ENCODE measurements around the gene PZP.

Gene PZP

GRCh38 chr12:9113296-9113986 is 94.8 kb downstream of the PZP start:
- DNase-seq (ENCODE audit: low spot score): no peak
- no peak overlapping the region for H3K4ac ChIP-seq (ENCODE audit: low read length)
- H3K4me1 ChIP-seq (ENCODE audit: control insufficient read depth in 2 of 2, insufficient read depth in 1 of 2, low read depth in 1 of 2, low read length in 2 of 2): peaks cover 0 to 29% of the 10 kb centered on the region in 2 donors
- no peak overlapping the region for H3K9ac ChIP-seq (ENCODE audit: low read depth, low read length, poor library complexity)
- H2AFZ ChIP-seq (ENCODE audit: low read length): no peak overlapping the region
- peaks cover 0 to 3% of the 10 kb centered on the region in 2 donors for H3K9me3 ChIP-seq (replicated peaks in 1 of 2; ENCODE audit: control insufficient read depth in 2 of 2, insufficient read depth in 1 of 2, low read depth in 1 of 2, low read length in 2 of 2)
- WGBS, 2 donors (ENCODE audit: extremely low coverage in 2 of 2, insufficient read length in 2 of 2, insufficient replicate concordance in 1 of 2): no CpG with 5 or more reads among the region's 7 CpGs
- no peak overlapping the region for H2BK15ac ChIP-seq (ENCODE audit: low read length)
- H3K4me2 ChIP-seq (ENCODE audit: insufficient read depth, low read length, poor library complexity, severe bottlenecking): no peak overlapping the region
- H3K23ac ChIP-seq (ENCODE audit: low read depth, low read length, poor library complexity): no peak overlapping the region
- H3K36me3 ChIP-seq (replicated peaks in 1 of 2; ENCODE audit: control insufficient read depth in 2 of 2, insufficient read depth in 2 of 2, low read length in 2 of 2): peaks cover 0 to 58% of the 10 kb centered on the region in 2 donors
- no peak overlapping the region for H3K14ac ChIP-seq (ENCODE audit: low read length)
- no peak overlapping the region for H3K27ac ChIP-seq (replicated peaks; ENCODE audit: low read length)
- H2AK5ac ChIP-seq (ENCODE audit: low read depth, low read length): no peak overlapping the region
- peak overlapping the region in 1 of 2 donors; percentile 56 for H3K4me3 ChIP-seq (ENCODE audit: low read length in 2 of 2)
- no peak overlapping the region for H2BK12ac ChIP-seq (ENCODE audit: low read length)
- no peaks in the 10 kb centered on the region for H3K27me3 ChIP-seq (ENCODE audit: control insufficient read depth in 3 of 3, insufficient read depth in 3 of 3, low read depth in 1 of 3, low read length in 3 of 3)
- no peaks in the 10 kb centered on the region for H3K79me1 ChIP-seq (ENCODE audit: low read depth, low read length)
- no peak overlapping the region for H2BK5ac ChIP-seq (ENCODE audit: low read length)
- H2BK120ac ChIP-seq (ENCODE audit: low read depth, low read length): no peak overlapping the region
- H4K8ac ChIP-seq (ENCODE audit: low read depth, low read length): no peak overlapping the region
- H3K18ac ChIP-seq (ENCODE audit: low read length): no peak overlapping the region
- no peak overlapping the region for H4K91ac ChIP-seq (ENCODE audit: low read depth, low read length, poor library complexity)

DNA sequence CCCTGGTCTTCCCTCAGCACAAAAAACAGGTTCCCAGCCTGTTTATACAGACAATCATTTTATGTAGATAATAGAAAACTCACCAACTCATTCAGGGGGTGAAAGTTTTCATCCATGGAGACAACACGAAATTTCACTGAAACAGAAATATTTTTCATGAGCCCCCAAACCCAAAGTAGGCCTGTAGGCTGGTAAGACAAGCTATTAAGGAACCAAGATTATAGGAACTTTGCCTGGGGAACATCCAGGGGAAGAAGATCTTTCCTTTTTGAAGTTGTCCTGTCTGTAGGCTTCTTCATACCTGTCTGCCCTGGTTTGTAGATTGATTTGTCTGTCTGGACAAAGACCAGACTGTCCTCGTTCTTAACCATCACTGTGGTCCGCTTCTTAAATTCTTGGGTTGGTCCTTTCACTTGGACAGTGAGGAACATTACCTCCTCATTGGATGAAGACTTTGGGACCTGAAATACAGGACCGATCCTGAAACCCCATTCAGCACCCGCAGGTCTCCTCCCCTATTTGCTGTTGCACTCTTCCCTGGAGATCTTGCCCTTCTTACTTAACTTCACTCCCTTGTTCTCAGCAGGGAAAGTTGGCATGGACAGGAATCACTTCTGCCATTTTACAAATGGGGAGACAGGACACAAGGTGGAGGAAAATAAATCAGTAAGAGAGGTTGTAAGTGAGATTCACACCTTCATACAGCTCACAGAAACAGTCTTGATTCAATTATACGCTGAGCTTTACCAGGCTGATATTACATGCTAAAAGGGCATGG is 95.9 kb downstream of the PZP start:
- no peaks in the 10 kb centered on the region for H3K79me1 ChIP-seq (ENCODE audit: low read depth, low read length)
- H3K4me3 ChIP-seq (ENCODE audit: low read length in 2 of 2): peak overlapping the region in 1 of 2 donors; percentile 56
- H2BK12ac ChIP-seq (ENCODE audit: low read length): no peak overlapping the region
- H2BK15ac ChIP-seq (ENCODE audit: low read length): no peak overlapping the region
- H4K8ac ChIP-seq (ENCODE audit: low read depth, low read length): no peak overlapping the region
- no peak overlapping the region for H3K9ac ChIP-seq (ENCODE audit: low read depth, low read length, poor library complexity)
- H3K27ac ChIP-seq (replicated peaks; ENCODE audit: low read length): no peak overlapping the region
- no peak overlapping the region for H3K23ac ChIP-seq (ENCODE audit: low read depth, low read length, poor library complexity)
- no peak overlapping the region for H3K18ac ChIP-seq (ENCODE audit: low read length)
- H2BK5ac ChIP-seq (ENCODE audit: low read length): no peak overlapping the region
- no peak overlapping the region for H3K4ac ChIP-seq (ENCODE audit: low read length)
- no peak overlapping the region for H4K91ac ChIP-seq (ENCODE audit: low read depth, low read length, poor library complexity)
- DNase-seq (ENCODE audit: low spot score): no peak
- H3K4me1 ChIP-seq (ENCODE audit: control insufficient read depth in 2 of 2, insufficient read depth in 1 of 2, low read depth in 1 of 2, low read length in 2 of 2): peaks cover 0 to 21% of the 10 kb centered on the region in 2 donors
- H3K9me3 ChIP-seq (replicated peaks in 1 of 2; ENCODE audit: control insufficient read depth in 2 of 2, insufficient read depth in 1 of 2, low read depth in 1 of 2, low read length in 2 of 2): peaks cover 0 to 3% of the 10 kb centered on the region in 2 donors
- no peak overlapping the region for H2AFZ ChIP-seq (ENCODE audit: low read length)
- H2AK5ac ChIP-seq (ENCODE audit: low read depth, low read length): no peak overlapping the region
- H3K4me2 ChIP-seq (ENCODE audit: insufficient read depth, low read length, poor library complexity, severe bottlenecking): no peak overlapping the region
- H3K27me3 ChIP-seq (ENCODE audit: control insufficient read depth in 3 of 3, insufficient read depth in 3 of 3, low read depth in 1 of 3, low read length in 3 of 3): no peaks in the 10 kb centered on the region
- no peak overlapping the region for H2BK120ac ChIP-seq (ENCODE audit: low read depth, low read length)
- H3K36me3 ChIP-seq (replicated peaks in 1 of 2; ENCODE audit: control insufficient read depth in 2 of 2, insufficient read depth in 2 of 2, low read length in 2 of 2): peaks cover 0 to 68% of the 10 kb centered on the region in 2 donors
- no peak overlapping the region for H3K14ac ChIP-seq (ENCODE audit: low read length)
- WGBS, 2 donors (ENCODE audit: extremely low coverage in 2 of 2, insufficient read length in 2 of 2, insufficient replicate concordance in 1 of 2): no CpG with 5 or more reads among the region's 6 CpGs

- H3K9me3 ChIP-seq (replicated peaks in 1 of 2; ENCODE audit: control insufficient read depth in 2 of 2, insufficient read depth in 1 of 2, low read depth in 1 of 2, low read length in 2 of 2): peaks cover 0 to 3% of the 10 kb centered on the region in 2 donors
- no peak overlapping the region for H3K23ac ChIP-seq (ENCODE audit: low read depth, low read length, poor library complexity)
- WGBS, 2 donors (ENCODE audit: extremely low coverage in 2 of 2, insufficient read length in 2 of 2, insufficient replicate concordance in 1 of 2): no CpG with 5 or more reads among the region's 1 CpG
- no peak overlapping the region for H2AK5ac ChIP-seq (ENCODE audit: low read depth, low read length)
- no peak overlapping the region for H4K8ac ChIP-seq (ENCODE audit: low read depth, low read length)
- no peak overlapping the region for H3K14ac ChIP-seq (ENCODE audit: low read length)
- H2BK15ac ChIP-seq (ENCODE audit: low read length): no peak overlapping the region
- no peaks in the 10 kb centered on the region for H3K27me3 ChIP-seq (ENCODE audit: control insufficient read depth in 3 of 3, insufficient read depth in 3 of 3, low read depth in 1 of 3, low read length in 3 of 3)
- DNase-seq (ENCODE audit: low spot score): no peak
- no peak overlapping the region for H3K27ac ChIP-seq (replicated peaks; ENCODE audit: low read length)
- H3K4me3 ChIP-seq (ENCODE audit: low read length in 2 of 2): no peak overlapping the region
- peaks cover 0 to 20% of the 10 kb centered on the region in 2 donors for H3K4me1 ChIP-seq (ENCODE audit: control insufficient read depth in 2 of 2, insufficient read depth in 1 of 2, low read depth in 1 of 2, low read length in 2 of 2)
- no peak overlapping the region for H3K9ac ChIP-seq (ENCODE audit: low read depth, low read length, poor library complexity)
- H3K36me3 ChIP-seq (replicated peaks in 1 of 2; ENCODE audit: control insufficient read depth in 2 of 2, insufficient read depth in 2 of 2, low read length in 2 of 2): peaks cover 0 to 76% of the 10 kb centered on the region in 2 donors
- no peak overlapping the region for H3K18ac ChIP-seq (ENCODE audit: low read length)
- H2BK5ac ChIP-seq (ENCODE audit: low read length): no peak overlapping the region
- H2BK120ac ChIP-seq (ENCODE audit: low read depth, low read length): no peak overlapping the region
- H4K91ac ChIP-seq (ENCODE audit: low read depth, low read length, poor library complexity): no peak overlapping the region
- H2AFZ ChIP-seq (ENCODE audit: low read length): no peak overlapping the region
- no peak overlapping the region for H2BK12ac ChIP-seq (ENCODE audit: low read length)
- H3K79me1 ChIP-seq (ENCODE audit: low read depth, low read length): no peaks in the 10 kb centered on the region
- H3K4me2 ChIP-seq (ENCODE audit: insufficient read depth, low read length, poor library complexity, severe bottlenecking): no peak overlapping the region
- H3K4ac ChIP-seq (ENCODE audit: low read length): no peak overlapping the region
Observed at GRCh38 chr12:9111525-9111924, 96.7 kb downstream of the PZP start.

Measured in neuronal stem cell (in vitro differentiated cells).